D341Med (cell line): ENCODE data around the gene NDUFS5.
"Not testable (repeated sequence)": the region's sequence is repeated elsewhere in the genome, so short reads cannot be mapped to it uniquely, and the experiment has no call there.

Source experiments
- DNase-seq: peaks from one replicate; pipeline ENCODE4 v3.0.0; 2012; ENCODE audit warnings: low spot score

Gene NDUFS5

GRCh38 chr1:39063775-39064174 is 37.6 kb downstream of the NDUFS5 start:
- no peak for DNase-seq

- DNase-seq = no peak
Measured at GRCh38 chr1:39065542-39065941, 39.4 kb downstream of the NDUFS5 start.

- DNase-seq = not testable (repeated sequence)
Measured at GRCh38 chr1:39068227-39068626, 42.1 kb downstream of the NDUFS5 start.

GRCh38 chr1:39071557-39071956 is 45.4 kb downstream of the NDUFS5 start:
- not testable (repeated sequence) for DNase-seq

- no peak for DNase-seq
Measured at GRCh38 chr1:39076127-39076798, 50.1 kb downstream of the NDUFS5 start.

GRCh38 chr1:39076799-39077148 is 50.6 kb downstream of the NDUFS5 start:
- no peak for DNase-seq

GRCh38 chr1:39080269-39080826 is 54.2 kb downstream of the NDUFS5 start:
- DNase-seq = no peak

GRCh38 chr1:39080831-39081270 is 54.7 kb downstream of the NDUFS5 start:
- peak; percentile 37 for DNase-seq

GRCh38 chr1:39081271-39082009 is 55.3 kb downstream of the NDUFS5 start:
- peak; percentile 80 for DNase-seq

- DNase-seq = no peak
Measured at GRCh38 chr1:39082010-39082799, 56.1 kb downstream of the NDUFS5 start.

- DNase-seq = no peak
Measured at GRCh38 chr1:39082811-39083576, 56.8 kb downstream of the NDUFS5 start.

GRCh38 chr1:39084191-39084590 is 58.0 kb downstream of the NDUFS5 start:
- DNase-seq = no peak
